ENCODE measurements around the gene CD248. TPM values are rescaled to one million over a fixed set of nuclear protein-coding genes. Genes with fewer than 3 reads are reported as not detected.

The CD248 gene
- total RNA-seq, 1 donor from 2014 or later, result 31.9 TPM

- DNase-seq (ENCODE audit: extremely low spot score, unreplicated experiment), result no peak
- Mint-ChIP-seq H3K36me3 (no peaks in the 10 kb centered on the region), H3K4me3 (no peak overlapping the region), H3K27me3 (no peaks in the 10 kb centered on the region), H3K4me1 (ENCODE audit: unreplicated experiment) (peaks cover 10% of the 10 kb centered on the region), H3K9me3 (no peaks in the 10 kb centered on the region), H3K27ac (no peak overlapping the region)
- TF ChIP-seq CTCF (conservative IDR thresholded peaks at IDR 0.05), result peak; percentile 60
These were observed 51.9 kb downstream of the CD248 start for GRCh38 chr11:66264914-66265313.

Other genes starting within 250 kb of the CD248 start
- gene PACS1, start 246.8 kb downstream of the CD248 start, total RNA-seq (ENCODE audit: low replicate concordance), result 44.1 and 49.9 TPM in 2 replicates
- 31.1 and 49.6 TPM in 2 replicates for gene KLC2, start 59.3 kb downstream of the CD248 start, total RNA-seq (ENCODE audit: low replicate concordance)
- gene RAB1B, start 48.4 kb downstream of the CD248 start, total RNA-seq (ENCODE audit: low replicate concordance), result 96.4 and 122 TPM in 2 replicates
- 21.3 and 23.2 TPM in 2 replicates for gene CNIH2, start 38.9 kb downstream of the CD248 start, total RNA-seq (ENCODE audit: low replicate concordance)
- 87.0 and 133 TPM in 2 replicates for gene YIF1A, start 27.9 kb downstream of the CD248 start, total RNA-seq (ENCODE audit: low replicate concordance)
- 2.1 and 2.6 TPM in 2 replicates for gene TMEM151A, start 25.1 kb downstream of the CD248 start, total RNA-seq (ENCODE audit: low replicate concordance)
- gene RIN1, start 19.4 kb upstream of the CD248 start, total RNA-seq (ENCODE audit: low replicate concordance), result 2.8 and 9.5 TPM in 2 replicates
- 35.1 and 42.4 TPM in 2 replicates for gene BRMS1, start 28.1 kb upstream of the CD248 start, total RNA-seq (ENCODE audit: low replicate concordance)
- 16.0 and 31.9 TPM in 2 replicates for gene B4GAT1, start 30.6 kb upstream of the CD248 start, total RNA-seq (ENCODE audit: low replicate concordance)
- 22.2 and 31.7 TPM in 2 replicates for gene SLC29A2, start 54.7 kb upstream of the CD248 start, total RNA-seq (ENCODE audit: low replicate concordance)
- gene NPAS4, start 104.0 kb upstream of the CD248 start, total RNA-seq (ENCODE audit: low replicate concordance), result 0.14 and 0.77 TPM in 2 replicates
- 53.0 and 69.8 TPM in 2 replicates for gene MRPL11, start 121.8 kb upstream of the CD248 start, total RNA-seq (ENCODE audit: low replicate concordance)
- 17.9 and 25.0 TPM in 2 replicates for gene PELI3, start 149.9 kb upstream of the CD248 start, total RNA-seq (ENCODE audit: low replicate concordance)
- 42.7 and 44.0 TPM in 2 replicates for gene DPP3, start 163.4 kb upstream of the CD248 start, total RNA-seq (ENCODE audit: low replicate concordance)
- 43.1 and 71.8 TPM in 2 replicates for gene BBS1, start 193.6 kb upstream of the CD248 start, total RNA-seq (ENCODE audit: low replicate concordance)
- gene ZDHHC24, start 229.0 kb upstream of the CD248 start, total RNA-seq (ENCODE audit: low replicate concordance), result 8.7 and 12.7 TPM in 2 replicates
- gene ACTN3, start 229.9 kb upstream of the CD248 start, total RNA-seq (ENCODE audit: low replicate concordance), result 0.57 and 2.6 TPM in 2 replicates

Measured in type B pancreatic cell (in vitro differentiated cells).